ENCODE data around the gene FUOM.

FUOM gene

GRCh38 chr10:133310399-133310755 lies 47.4 kb downstream of the FUOM start:
- no peak for DNase-seq (ENCODE audit: low spot score)

DNA sequence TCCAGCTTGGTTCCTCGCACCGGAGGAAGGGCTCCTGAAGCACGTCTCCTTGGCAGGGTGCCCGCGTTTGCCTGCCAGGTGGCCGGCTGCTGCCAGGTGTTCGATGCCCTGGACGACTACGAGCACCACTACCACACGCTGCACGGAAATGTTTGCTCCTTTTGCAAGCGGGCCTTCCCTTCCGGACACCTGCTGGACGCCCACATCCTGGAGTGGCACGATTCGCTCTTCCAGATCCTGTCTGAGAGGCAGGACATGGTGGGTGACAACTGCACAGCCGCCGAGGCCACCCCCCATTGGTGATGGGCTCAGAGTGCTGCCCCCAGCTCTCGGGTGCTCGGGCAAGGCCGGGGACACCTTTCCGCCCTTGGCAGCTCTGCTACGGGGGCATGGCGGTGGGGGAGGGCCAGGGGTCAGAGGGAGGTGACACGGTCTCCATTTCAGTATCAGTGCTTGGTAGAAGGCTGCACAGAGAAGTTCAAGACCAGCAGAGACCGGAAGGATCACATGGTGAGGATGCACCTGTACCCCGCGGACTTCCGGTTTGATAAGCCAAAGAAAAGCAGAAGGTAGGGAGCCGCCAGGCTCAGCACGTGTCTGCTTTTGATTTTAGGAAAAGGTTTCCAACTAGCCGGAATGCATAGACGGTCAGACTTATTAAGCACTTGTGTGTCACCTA lies 48.0 kb downstream of the FUOM start:
- DNase-seq (ENCODE audit: low spot score), result no peak

GRCh38 chr10:133309100-133309719 lies 48.6 kb downstream of the FUOM start:
- DNase-seq (ENCODE audit: low spot score), result peak; percentile 89

DNA sequence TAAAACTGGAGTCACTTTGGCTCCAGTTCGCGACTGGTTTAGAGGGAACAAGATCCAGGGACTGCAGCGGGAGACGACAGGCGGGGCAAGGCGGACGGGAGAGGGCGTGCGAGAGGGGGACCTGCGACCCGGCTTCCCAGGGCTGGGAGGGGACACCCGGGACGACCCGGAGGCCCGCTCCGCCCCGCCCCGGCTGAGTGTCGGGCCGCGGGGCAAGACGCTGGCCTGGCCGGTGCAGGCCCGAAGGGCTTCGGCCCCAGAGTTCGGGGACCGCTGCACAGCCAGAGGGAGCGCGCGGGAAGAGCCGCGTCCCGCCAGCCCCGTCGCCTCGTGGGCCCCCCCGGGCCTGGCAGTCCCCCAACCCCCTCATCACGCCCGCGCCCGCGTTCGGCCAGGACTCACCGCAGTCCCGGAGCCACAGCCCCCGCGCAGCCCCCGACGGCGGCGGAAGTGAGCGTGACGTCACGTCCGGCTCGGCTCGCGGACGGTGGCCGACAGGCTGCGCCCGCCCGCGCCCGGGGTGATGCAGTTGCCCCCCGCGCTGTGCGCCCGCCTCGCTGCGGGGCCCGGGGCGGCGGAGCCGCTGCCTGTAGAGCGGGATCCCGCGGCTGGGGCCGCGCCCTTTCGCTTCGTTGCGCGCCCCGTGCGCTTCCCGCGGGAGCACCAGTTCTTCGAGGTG lies 49.3 kb downstream of the FUOM start, which contains the start of the genes TUBGCP2 and ZNF511:
Gene TUBGCP2 (minus strand): TSS at position 452 of the 679 bp plus-strand sequence. CDS start 5,931 bp downstream, outside the sequence.
Gene ZNF511 (plus strand): TSS at position 494 of the 679 bp plus-strand sequence. CDS start 30 bp downstream, at position 524.
- DNase-seq (ENCODE audit: low spot score), result peak; percentile 86

DNA sequence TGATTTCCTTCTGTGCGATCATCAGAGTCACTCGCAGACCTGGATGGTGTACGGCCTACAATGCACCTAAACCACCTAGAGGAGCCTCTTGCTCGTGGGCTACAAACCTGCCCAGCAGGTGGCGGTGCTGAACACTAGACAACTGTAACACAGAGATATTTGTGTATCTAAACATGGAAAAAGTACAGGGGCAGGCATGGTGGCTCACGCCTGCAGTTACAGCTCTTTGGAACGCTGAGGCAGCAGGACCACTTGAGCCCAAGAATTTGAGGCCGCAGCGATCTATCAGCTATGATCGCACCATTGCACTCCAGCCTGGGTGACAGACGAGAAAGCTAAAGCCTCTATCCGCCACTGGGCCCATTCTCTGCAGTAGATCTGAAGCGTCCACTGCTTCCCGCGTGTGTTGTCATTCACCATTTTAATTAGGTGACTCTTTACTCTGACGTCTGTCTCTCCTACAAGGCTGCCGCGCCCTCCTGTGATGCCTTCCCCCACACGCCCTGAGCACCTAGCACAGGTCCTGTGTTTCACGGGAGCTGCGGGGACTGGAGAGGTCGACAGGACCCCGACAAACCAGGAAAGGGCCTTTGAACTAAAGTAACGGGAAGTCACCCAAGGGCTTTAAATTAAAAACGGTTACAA lies 49.9 kb downstream of the FUOM start:
- DNase-seq (ENCODE audit: low spot score), result peak; percentile 80

DNA sequence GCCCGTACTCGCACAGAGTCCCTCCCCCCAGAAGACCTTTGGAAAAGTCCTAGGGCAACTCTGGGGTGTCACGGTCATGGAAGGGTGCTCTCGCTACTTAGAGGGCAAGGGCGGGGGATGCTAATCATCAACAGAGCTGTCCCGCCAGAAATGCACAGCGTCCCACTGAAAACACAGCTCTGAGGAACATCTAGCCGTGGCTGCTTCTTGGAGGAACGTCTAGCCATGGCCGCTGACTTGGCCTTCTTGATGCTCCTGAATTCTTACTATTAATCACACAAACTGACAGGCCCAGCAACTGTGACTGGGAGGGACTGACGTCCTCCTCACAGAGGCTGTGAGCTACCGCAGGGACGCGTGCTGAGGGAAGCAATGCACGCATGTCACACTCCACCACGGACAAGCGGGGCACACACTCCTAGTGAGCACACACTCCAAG lies 50.9 kb downstream of the FUOM start:
- DNase-seq (ENCODE audit: low spot score), result no peak

- no peak for DNase-seq (ENCODE audit: low spot score)
Observed at GRCh38 chr10:133306097-133306476, 51.7 kb downstream of the FUOM start.

Data from hematopoietic multipotent progenitor cell treated with erythropoietin and hydrocortisone succinate and interleukin-3 and kit ligand, for 15 days (in vitro differentiated cells).